Measurements from ENCODE around the gene GREM1. TPM values are rescaled to one million over a fixed set of nuclear protein-coding genes. Genes with fewer than 3 reads are reported as not detected.

The GREM1 gene
- total and polyA plus RNA-seq, 2 experiments from 2014 or later, result 0.27 to 1.0 TPM

GRCh38 chr15:32674681-32675080 is 43.1 kb upstream of the GREM1 start:
- H3K27ac ChIP-seq (ENCODE audit: low read depth), result no peak overlapping the region
- H3K4me1 ChIP-seq (ENCODE audit: insufficient read depth), result peaks cover 23% of the 10 kb centered on the region
- no peak for TF ChIP-seq REST (IDR thresholded peaks at IDR 0.05; ENCODE audit: unreplicated experiment)
- TF ChIP-seq NANOG (IDR thresholded peaks at IDR 0.05; ENCODE audit: borderline replicate concordance), result no peak
- TF ChIP-seq ETS1 (IDR thresholded peaks at IDR 0.05), result no peak
- TF ChIP-seq EZH2 (IDR thresholded peaks at IDR 0.05; ENCODE audit: low read depth, unreplicated experiment), result no peak
- no peak for TF ChIP-seq STAT1 (IDR thresholded peaks at IDR 0.05; ENCODE audit: unreplicated experiment)
- no peak for TF ChIP-seq ZNF331 (CRISPR knock-in tag; IDR thresholded peaks at IDR 0.05; ENCODE audit: low read depth)
- TF ChIP-seq POLR2AphosphoS5 (IDR thresholded peaks at IDR 0.05; ENCODE audit: low read depth), result no peak
- TF ChIP-seq JUNB (IDR thresholded peaks at IDR 0.05; ENCODE audit: unreplicated experiment), result no peak
- no peak for TF ChIP-seq ZNF462 (CRISPR knock-in tag; IDR thresholded peaks at IDR 0.05)
- no peak for TF ChIP-seq CREB1 (CRISPR knock-in tag; IDR thresholded peaks at IDR 0.05; ENCODE audit: low read depth)
- TF ChIP-seq ZNF114 (CRISPR knock-in tag; IDR thresholded peaks at IDR 0.05), result no peak
- no peak for TF ChIP-seq CTCF (conservative IDR thresholded peaks at IDR 0.05; ENCODE audit: low read depth in 2 of 2)
- no peak for TF ChIP-seq EZH2phosphoT487 (IDR thresholded peaks at IDR 0.05; ENCODE audit: unreplicated experiment)
- Mint-ChIP-seq H3K4me1 (peaks cover 29% of the 10 kb centered on the region), H3K36me3 (ENCODE audit: low read depth) (no peaks in the 10 kb centered on the region), H3K27ac (no peak overlapping the region), H3K27me3 (ENCODE audit: insufficient read depth, low read depth, poor library complexity) (peaks cover 6% of the 10 kb centered on the region), H3K4me3 (no peak overlapping the region), H3K9me3 (no peaks in the 10 kb centered on the region)
- ATAC-seq (no peak), DNase-seq (ENCODE audit: low spot score) (no peak)
- H3F3A ChIP-seq (replicated peaks; ENCODE audit: low read depth), result no peaks in the 10 kb centered on the region
- no peaks in the 10 kb centered on the region for H3K9me2 ChIP-seq (ENCODE audit: insufficient read depth)
- H3K4me2 ChIP-seq, result no peak overlapping the region
- no peaks in the 10 kb centered on the region; the same call in 1 of the 2 replicates for H4K20me1 ChIP-seq (replicated peaks; ENCODE audit: insufficient read depth)
- H3K79me2 ChIP-seq (replicated peaks; ENCODE audit: insufficient read depth), result no peaks in the 10 kb centered on the region
- H3K36me3 ChIP-seq (ENCODE audit: insufficient read depth), result no peaks in the 10 kb centered on the region
- H2AFZ ChIP-seq, result no peak overlapping the region
- no peaks in the 10 kb centered on the region for H3K27me3 ChIP-seq (ENCODE audit: insufficient read depth)
- no peak overlapping the region for H3K4me3 ChIP-seq

Measured in GM23338 (cell line).